ENCODE results near the gene TMC5.

The TMC5 gene

DNA sequence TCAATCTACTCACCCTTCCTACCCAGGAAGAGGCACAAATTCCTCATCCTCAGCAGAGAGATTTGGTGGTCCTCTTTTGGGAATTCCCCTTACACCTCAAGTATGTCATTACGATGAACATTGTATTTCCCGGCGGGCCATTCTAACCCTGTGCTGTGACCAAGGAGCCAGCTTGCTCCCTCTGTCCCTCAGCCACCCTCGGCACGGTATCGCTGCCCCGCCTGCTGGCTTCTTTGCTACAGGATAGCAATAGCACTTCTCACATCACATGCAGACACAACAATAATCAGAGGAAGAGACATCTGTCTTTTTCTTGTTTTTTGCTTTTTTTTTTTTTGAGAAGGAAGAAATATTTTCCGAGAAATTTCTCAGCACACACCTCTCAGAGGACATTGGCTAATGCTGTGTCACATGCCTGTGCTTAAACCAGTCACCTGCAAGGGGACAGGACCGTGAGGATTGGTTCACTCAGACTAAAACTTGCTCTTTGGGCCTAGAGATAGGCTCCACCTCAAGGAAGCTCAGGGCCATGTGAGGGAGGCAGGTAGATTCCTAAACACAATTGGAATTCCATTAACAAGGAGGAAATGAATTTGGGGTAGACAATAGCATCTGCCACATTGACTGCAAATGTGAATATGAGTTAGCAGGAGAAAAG lies 41.2 kb downstream of the TMC5 start:
- no peak for DNase-seq (ENCODE audit: low read depth)

DNA sequence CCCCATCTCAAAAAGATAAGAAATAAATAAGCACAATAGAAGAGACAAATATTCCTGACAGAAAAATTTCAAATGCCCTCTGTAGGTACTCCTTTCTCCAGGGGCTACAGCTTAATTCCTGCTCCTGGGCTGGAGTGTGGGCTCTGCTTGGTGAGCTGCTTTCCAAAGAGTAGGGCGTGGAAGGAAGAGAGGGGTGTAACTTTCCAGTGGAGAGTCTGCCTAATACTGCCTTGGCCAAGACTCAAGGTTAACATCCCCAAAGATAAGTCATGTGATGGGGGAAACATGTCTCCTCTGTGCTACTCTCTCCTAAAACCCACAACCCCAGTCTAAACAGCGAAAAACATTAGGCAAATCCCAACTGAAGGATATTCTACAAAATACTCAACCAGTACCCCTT lies 42.7 kb downstream of the TMC5 start:
- no peak for DNase-seq (ENCODE audit: low read depth)

DNA sequence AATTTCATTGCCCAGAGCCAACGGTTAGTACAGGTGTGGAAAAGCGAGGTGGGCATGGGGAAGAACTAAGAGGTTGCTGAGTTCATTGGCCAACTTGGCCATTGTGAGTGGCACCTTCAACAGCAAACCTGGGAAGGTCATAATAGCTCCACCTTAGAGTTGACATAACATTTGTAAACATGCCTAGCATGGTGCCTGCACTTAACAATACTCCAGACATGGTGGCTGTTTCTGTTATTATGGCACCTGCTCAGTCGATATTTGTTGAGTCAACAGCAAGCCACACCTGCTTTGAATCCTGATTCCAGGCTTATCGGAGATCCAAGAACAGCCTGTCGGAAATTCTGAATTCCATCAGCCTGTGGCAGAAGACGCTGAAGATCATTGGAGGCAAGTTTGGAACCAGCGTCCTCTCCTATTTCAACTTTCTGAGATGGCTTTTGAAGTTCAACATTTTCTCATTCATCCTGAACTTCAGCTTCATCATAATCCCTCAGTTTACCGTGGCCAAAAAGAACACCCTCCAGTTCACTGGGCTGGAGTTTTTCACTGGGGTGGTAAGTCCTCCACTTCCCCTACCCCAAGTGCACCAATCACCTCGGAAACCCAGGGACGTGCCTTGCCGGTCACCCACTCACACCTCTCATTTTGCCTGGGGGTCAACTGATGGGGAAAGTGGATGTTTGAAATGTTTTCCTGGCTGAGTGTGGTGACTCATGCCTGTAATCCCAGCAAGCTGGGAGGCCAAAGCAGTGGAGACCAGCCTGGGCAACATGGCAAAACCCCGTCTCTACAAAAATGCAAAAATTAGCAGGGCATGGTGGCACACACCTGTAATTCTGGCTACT lies 46.0 kb downstream of the TMC5 start:
- DNase-seq (ENCODE audit: low read depth): peak; percentile 19

DNA sequence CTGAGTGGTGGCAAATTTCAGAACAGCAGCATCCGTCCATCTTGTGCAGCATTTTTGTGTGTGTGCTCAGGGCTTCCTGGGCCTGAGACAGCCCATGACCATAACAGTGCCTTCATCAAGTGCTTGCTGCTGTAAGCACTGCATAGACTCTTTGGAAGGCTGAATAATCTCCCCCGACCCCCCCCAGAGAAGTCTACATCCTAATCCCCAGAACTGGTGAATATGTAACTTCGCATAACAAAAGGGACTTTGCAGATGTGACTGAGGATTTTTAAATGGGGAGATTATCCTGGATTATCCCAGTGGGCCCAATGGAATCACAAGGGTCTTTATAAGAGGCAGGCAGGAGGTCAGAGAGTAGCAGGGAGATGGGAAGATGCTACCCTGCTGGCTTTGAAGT lies 50.6 kb downstream of the TMC5 start:
- no peak for DNase-seq (ENCODE audit: low read depth)

DNA sequence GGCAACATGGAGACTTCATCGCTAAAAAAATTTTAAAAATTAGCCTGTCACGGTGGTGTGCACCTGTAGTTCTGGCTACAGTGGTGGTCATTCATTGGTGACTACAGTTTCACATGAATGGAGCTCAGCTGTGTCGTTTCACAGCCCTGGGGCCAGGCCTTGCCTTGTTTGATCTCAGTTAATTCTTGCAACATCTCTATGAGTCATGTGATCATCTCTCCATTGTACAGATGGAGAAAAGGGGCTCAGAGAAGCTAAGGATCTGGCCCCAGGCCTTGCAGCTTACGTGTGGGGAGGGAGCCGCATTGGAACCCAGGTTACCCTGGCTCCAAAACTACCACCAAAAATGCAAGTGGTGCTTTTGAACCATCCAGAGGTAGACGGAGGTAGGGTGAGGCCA lies 54.8 kb downstream of the TMC5 start:
- DNase-seq (ENCODE audit: low read depth): no peak

DNA sequence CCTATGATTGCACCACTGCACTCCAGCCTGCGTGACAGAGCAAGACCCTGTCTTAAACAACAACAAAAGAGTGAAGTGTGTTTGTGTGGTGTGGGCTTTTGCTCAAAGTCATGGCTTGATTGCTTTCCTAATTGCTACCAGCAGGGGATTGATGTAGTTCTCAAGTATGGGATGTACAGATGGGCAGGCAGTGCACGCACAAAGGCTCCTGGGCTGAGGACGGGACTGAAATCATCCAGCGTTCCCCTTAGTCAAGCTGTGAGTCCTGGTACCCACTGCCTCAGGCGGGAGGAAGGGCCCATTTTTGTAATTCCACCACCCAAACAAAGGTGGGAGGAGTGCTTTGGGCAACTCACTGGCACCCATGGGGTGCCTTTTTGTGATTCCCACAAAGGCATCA lies 56.9 kb downstream of the TMC5 start:
- no peak for DNase-seq (ENCODE audit: low read depth)

DNA sequence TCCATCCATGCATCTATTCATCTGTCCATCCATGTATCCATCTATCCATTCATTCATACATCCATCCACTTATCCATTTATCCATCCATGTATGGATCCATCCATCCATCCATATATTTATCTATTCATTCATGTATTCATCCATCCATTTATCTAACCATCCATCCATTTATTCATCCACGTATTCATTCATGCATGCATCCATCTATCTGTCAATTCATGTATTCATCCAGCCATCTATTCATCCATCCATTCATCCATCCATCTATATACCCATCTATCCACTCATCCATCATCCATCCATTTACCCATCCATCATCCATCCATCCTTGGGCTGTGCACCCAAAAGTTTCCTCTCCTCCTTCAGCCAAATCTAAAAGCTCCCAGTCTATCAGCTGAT lies 60.8 kb downstream of the TMC5 start:
- no peak for DNase-seq (ENCODE audit: low read depth)

DNA sequence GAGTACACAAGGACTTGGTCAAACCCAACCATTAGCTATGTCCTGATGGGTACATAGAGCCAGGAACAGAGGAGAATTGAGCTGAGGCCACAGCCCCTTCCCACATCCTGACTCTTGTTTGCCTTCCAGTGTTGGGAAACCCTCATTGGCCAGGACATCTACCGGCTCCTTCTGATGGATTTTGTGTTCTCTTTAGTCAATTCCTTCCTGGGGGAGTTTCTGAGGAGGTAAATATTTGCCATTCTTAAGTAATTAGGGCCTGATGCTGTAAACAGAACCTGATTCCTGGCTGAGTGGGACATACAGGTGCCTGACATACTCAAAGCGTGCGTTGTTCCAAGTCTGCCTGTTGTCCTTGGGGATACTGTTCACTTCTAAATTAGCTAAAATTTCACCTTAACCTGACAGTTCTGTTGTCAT lies 61.6 kb downstream of the TMC5 start:
- no peak for DNase-seq (ENCODE audit: low read depth)

DNA sequence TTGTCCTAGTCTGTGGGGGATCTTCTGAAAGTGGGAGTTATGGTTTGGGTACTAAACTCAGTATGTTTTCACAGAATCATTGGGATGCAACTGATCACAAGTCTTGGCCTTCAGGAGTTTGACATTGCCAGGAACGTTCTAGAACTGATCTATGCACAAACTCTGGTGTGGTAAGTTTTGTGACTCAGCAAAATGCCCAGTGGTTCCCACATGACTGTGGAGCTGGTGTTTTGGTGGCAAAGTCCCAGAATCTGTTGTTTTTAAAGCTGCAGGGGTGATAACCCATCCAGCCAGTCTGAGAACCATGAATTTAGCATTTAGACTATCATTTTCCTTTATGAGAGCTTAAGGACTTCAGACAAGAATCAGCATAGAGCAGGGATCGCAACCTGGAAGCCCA lies 63.6 kb downstream of the TMC5 start:
- DNase-seq (ENCODE audit: low read depth): peak; percentile 13

DNA sequence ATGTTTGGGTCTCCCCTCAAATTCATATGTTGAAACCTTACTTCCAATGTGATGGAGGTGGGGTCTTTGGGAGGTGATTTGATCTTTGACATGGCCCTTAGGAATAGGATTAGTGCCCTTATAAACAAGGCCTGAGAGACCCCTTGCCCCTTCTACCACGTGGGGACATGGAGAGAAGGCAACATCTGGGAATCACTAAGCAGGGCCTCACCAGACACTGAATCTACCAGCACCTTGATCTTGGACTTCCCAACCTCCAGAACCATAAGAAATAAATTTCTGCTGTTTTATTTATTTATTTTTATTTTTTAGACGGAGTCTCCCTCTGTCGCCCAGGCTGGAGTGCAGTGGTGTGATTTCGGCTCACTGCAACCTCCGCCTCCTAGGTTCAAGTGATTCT lies 64.1 kb downstream of the TMC5 start:
- no peak for DNase-seq (ENCODE audit: low read depth)

DNA sequence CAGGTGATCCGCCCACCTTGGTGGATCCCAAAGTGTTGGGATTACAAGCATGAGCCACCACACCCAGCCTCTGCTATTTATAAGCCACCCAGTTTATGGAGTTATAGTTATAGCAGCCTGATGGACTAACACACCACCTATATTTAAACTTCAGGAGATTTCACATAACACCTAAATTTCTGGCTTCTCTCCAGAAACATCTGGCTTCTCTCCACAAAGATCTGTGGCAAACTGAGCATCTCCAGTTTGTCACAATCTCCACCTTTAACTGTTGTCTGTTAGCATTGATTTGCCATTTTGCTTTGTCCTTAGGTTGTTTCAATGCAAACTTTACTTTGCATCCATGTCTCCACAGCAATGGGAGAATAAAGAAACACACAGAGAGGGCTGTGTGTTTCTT lies 64.6 kb downstream of the TMC5 start:
- no peak for DNase-seq (ENCODE audit: low read depth)

DNA sequence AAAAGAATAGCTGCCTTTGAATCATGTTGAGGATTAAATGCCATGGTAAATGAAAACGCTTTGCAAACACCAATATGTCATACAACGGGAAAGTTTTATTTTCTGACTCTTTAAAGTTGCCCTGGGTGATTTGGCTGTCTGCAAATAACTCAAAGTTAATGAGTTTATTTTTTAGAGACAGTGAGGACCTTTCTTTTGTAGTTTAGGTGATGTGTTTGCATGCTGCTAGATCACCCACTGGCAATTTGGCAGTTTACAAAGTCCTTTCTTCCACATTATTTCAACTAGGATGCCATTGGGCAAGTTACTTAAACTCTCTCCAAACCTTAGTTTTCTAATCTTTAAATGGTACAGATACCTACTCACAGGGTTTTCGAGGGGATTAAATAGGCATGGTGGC lies 66.4 kb downstream of the TMC5 start:
- no peak for DNase-seq (ENCODE audit: low read depth)

DNA sequence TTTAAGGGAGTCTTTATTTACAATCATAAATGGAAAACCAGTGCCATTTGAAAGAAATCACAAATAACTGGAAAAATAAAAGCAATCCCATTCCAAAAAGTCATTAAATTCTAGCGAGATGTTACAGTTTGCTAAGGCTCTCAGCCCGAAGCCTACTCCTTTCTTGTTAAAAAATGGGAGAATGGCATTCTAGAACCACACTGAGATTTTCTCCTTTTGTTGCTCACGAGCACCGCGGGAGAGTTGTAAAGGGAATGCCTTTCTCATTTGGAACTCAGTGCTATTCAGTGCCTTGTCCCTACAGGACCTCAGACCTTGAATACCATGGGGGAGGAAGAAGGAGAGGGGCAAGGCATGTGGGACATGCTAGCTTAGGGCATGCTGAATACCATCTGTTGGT lies 67.9 kb downstream of the TMC5 start:
- no peak for DNase-seq (ENCODE audit: low read depth)

DNA sequence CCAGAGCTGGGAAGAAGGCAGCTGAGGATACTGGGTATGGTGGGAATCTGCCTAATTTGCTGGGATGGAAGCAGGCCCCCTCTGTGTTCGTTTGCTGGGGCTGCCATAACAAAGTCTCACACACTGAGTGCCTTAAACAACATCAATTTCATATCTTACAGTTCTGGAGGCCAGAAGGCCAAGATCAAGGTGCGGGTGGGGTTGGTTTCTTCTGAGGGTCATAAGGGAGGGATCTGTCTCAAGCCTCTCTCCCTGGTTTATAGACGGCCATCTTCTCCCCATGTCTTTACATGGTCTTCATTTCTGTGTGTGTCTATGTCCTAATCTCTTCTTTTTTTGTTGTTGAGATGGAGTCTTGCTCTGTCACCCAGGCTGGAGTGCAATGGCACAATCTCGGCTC lies 68.4 kb downstream of the TMC5 start:
- DNase-seq (ENCODE audit: low read depth): no peak

DNA sequence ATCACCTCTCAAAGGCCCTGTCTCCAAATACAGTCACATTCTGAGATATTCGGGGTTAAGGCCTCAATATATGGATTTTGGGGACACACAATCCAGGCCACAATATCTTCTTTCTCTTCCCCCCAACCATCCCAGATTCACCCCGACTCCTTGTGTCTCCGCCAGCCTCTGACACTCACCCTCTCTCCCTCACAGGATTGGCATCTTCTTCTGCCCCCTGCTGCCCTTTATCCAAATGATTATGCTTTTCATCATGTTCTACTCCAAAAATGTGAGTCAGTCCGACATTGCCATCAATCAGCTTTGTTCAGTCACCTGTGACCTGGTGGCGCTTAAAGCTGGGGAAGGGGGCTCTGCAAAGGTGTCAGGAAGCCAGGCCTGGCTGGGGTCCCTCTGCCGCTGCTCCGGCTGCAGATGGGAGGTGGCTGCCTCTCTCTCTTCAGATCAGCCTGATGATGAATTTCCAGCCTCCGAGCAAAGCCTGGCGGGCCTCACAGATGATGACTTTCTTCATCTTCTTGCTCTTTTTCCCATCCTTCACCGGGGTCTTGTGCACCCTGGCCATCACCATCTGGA lies 69.2 kb downstream of the TMC5 start:
- no peak for DNase-seq (ENCODE audit: low read depth)

DNA sequence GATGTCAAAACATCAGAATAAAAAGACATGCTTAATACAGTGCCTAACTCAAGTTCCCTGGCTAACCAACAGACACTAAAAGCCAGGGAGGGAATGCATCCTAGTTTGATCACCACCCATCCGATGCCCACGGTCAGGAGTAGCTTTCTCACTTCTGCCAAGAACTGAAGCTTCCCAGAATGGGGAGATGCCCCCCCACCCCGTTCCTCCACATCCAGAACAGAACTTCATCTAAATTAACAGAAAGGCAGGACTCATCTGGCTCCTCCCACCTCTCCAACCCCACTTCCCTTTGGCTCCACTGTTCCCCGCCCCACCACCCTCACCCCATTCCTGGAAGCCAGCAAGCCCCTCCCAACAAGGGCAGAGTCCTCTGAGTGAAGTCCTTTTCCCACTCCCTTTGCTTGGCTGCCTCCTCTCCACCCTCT lies 70.5 kb downstream of the TMC5 start:
- no peak for DNase-seq (ENCODE audit: low read depth)

DNA sequence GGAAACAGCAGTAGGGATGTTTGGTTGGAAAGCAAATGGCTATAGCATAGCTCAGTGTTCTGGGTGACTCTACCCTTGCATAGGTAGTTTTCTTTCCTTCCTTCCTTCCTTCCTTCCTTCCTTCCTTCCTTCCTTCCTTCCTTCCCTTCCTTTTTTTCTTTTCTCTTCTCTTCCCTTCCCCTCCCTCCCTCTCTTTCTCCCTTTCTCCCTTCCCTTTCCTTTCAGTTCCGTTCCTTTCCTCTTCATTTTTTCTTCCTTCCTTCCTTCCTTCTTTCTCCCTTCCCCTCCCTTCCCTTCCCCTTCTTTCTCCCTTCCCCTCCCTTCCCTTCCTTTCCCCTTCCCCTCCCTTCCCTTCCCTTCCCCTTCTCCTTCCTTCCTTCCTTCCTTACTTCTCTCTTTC lies 72.9 kb downstream of the TMC5 start:
- no peak for DNase-seq (ENCODE audit: low read depth)

DNA sequence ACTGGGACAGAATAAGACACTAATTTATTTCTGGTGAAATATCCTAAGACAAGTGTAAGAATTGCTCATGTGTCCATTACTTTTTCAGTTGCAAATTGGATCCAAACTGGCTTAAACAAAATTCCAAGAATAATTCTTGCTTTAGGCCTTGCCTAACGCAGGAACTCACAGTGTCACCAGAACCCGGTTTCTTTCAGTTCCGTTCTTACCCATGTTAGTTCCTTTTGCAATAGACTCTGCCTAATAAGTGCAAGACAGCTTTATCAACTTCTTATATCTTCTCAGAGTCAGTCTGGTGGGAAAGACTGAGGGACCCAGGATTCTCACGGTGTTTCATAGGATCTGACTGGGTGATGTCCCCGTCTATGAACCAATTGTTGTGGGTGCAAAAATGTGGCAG lies 79.5 kb downstream of the TMC5 start:
- no peak for DNase-seq (ENCODE audit: low read depth)

DNA sequence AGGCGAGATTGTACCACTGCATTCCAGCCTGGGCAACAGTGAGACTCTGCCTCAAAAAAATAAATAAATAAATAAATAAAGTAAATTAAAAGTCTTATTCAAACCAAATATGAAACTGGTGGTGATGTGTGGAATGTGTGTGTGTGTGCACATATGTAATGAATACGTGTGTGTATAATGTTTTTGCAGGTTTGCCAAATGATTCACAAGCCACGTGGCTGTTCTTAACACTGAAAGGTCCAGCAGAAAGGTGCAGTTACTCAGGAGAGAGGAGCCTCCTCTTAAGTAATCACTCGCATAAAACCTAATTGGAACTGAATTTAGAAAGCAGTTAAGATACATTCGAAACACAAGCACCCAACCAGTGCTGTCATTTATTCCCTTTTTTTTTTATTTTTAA lies 81.3 kb downstream of the TMC5 start:
- no peak for DNase-seq (ENCODE audit: low read depth)

DNA sequence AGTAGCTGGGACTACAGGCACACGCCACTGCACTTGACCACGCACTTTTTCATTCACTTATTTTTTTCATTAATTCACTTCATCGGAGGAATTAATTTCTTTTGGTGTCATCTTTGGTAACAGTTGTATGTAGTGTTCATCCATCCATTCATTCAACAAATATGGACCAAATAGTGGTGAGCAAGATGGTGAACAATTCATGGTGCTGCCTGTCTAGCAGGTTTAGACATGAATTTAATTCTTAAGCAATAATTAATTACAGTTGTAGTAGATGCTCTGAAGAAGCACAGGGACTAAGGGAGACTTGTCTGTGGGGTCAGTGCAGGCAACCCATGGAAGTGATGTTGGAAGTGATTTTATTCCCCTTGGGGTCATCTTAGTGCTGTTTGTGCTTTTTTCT lies 81.8 kb downstream of the TMC5 start:
- no peak for DNase-seq (ENCODE audit: low read depth)

DNA sequence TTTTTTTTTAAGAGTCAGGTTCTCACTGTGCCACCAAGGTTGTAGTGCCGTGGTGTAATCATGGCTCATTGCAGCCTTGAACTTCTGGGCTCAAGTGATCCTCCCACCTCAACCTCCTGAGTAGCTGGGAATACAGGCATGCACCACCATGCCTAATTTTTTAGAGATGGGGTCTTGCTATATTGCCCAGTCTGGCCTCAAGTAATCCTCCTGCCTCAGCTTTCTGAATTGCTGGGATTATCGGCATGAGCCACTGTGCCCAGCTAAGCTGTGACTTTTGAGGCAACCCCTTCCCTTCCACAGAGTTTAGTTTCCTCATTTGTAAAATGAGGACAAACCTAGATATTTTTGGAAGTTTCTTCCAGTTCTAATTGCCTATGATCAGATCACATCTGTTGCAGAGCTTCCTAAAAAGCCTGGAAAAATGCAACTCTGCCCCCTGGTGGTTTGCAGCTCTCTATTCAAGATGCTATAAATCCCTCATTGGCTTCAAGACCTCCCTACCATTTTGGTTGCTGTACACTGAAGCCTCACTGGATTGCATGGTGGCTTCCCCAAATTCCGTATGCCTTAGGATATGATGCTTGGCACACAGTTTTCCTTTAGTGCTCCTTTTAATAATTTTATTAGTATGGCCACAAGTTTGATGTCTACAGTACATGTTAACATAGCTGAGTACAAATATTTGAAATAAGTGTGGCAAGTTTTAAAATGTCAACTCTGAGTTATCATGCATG lies 84.9 kb downstream of the TMC5 start:
- peak; percentile 74 for DNase-seq (ENCODE audit: low read depth)

DNA sequence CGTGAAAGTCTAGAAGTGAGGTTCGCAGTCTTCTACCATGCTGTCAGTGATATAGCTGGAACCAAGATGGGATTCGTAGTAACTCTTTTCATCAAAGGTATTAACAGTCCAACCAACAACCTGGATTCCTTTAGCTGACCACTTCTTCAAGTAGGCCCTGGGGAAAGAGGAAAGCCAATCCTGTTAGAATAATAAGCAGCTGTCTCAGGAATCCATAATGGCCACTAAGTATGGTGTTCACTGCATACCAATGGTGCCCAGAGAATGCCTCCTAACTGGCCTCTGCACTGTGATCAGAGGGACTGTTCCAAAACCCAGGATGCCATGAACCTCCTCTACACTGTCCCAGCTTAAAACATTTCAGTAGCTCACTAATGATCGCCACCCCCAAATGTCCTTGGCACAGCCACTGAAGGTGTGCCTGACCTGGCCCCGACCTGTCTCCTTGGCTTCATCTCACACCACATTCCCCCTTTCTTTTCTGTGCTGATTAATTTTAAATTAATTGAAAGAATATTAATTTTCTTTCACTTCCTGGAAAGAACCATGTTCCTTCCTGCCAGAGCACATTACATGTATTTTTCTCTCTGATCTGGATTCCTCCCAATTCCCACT lies 85.9 kb downstream of the TMC5 start:
- DNase-seq (ENCODE audit: low read depth): no peak
